PC-9 (cell line): ENCODE results near the gene EQTN. TPM values are rescaled to one million over a fixed set of nuclear protein-coding genes. Genes with fewer than 3 reads are reported as not detected.

Experiments
- BruUV-seq: library from RNA; stranded (reverse); fragments of 400-500 nt; replicated peaks from 2 replicates; lab custom pipeline; 2021; lab: Mats Ljungman, UMichigan
- CTCF ChIA-PET: fragments of 300-600 bp; sonication (Branson Sonifier 250); formaldehyde crosslinking; loops from one replicate; lab custom pipeline; 2022; ENCODE audit warnings: antibody characterized with exemption; lab: Charles Lee
- POLR2A ChIA-PET: fragments of 300-600 bp; sonication (Branson Sonifier 250); formaldehyde crosslinking; loops from one replicate; lab custom pipeline; 2022; ENCODE audit warnings: antibody characterized with exemption; ENCODE audit not compliant: unreplicated experiment; lab: Charles Lee
- DNase-seq, 2 experiments: peaks; one replicate each; pipeline versions ENCODE4 v3.0.0 to v3.0.0-alpha.2; 2015 to 2022; ENCODE audit warnings: mixed read lengths in 1 of 2
- H2AFZ ChIP-seq: fragments of 200-600 bp; sonication (generic); 2 replicates; pipeline ENCODE4 v1.8.1; 2017; ENCODE audit warnings: antibody characterized with exemption
- H3F3A ChIP-seq: fragments of 200-600 bp; sonication (generic); 2 replicates; pipeline ENCODE4 v1.8.1; 2017; ENCODE audit warnings: antibody characterized with exemption, mild to moderate bottlenecking, low read depth; ENCODE audit not compliant: insufficient read depth
- H3K27ac ChIP-seq: fragments of 200-600 bp; sonication (generic); 2 replicates; pipeline ENCODE4 v1.6.1; 2016; ENCODE audit warnings: mixed run types
- H3K27me3 ChIP-seq: fragments of 200-600 bp; sonication (generic); 2 replicates; pipeline ENCODE4 v1.6.1; 2016; ENCODE audit warnings: low read depth, mixed run types; ENCODE audit not compliant: insufficient read depth
- H3K36me3 ChIP-seq: fragments of 200-600 bp; sonication (generic); 2 replicates; pipeline ENCODE4 v1.6.1; 2016; ENCODE audit warnings: low read depth, mixed run types
- H3K4me1 ChIP-seq: fragments of 200-600 bp; sonication (generic); replicated peaks from 2 replicates; pipeline ENCODE4 v1.6.1; 2016; ENCODE audit warnings: mixed run types; ENCODE audit not compliant: insufficient read depth
- H3K4me2 ChIP-seq: fragments of 200-600 bp; sonication (generic); 2 replicates; pipeline ENCODE4 v1.6.1; 2017; ENCODE audit warnings: mixed run types
- H3K4me3 ChIP-seq: fragments of 200-600 bp; sonication (generic); 2 replicates; pipeline ENCODE4 v1.6.1; 2016; ENCODE audit warnings: mixed run types
- H3K79me2 ChIP-seq: fragments of 200-600 bp; sonication (generic); 2 replicates; pipeline ENCODE4 v1.6.1; 2017; ENCODE audit warnings: low read depth, mixed run types
- H3K9me2 ChIP-seq: fragments of 200-600 bp; sonication (generic); 2 replicates; pipeline ENCODE4 v1.8.1; 2017; ENCODE audit warnings: mild to moderate bottlenecking; ENCODE audit not compliant: insufficient read depth
- H3K9me3 ChIP-seq: fragments of 200-600 bp; sonication (generic); 2 replicates; pipeline ENCODE4 v1.8.1; 2016; ENCODE audit warnings: low read depth; ENCODE audit not compliant: insufficient read depth
- H4K20me1 ChIP-seq: fragments of 200-600 bp; sonication (generic); 2 replicates; pipeline ENCODE4 v1.8.1; 2017; ENCODE audit not compliant: insufficient read depth
- EZH2 ChIP-seq: fragments of 200-600 bp; sonication (generic); IDR thresholded peaks from 2 replicates; pipeline ENCODE4 v1.8.0; 2017; ENCODE audit warnings: antibody characterized with exemption, low read depth
- intact Hi-C: fragments of 100-400 bp; cut with micrococcal nuclease; formaldehyde crosslinking; loops from one replicate; pipeline ENCODE4 v1.10.0; 2022; ENCODE audit not compliant: unreplicated experiment
- total RNA-seq: library from RNA; stranded (reverse); gene quantifications from 2 replicates; pipeline ENCODE4 v1.2.3, GENCODE V29; 2021
- TF ChIP-seq, protein P1 (sequence below): fragments of 200-600 bp; sonication (generic); conservative IDR thresholded peaks from 2 replicates; pipeline ENCODE4 v1.6.1; 2017; ENCODE audit warnings: mixed run types, antibody characterized with exemption, mild to moderate bottlenecking, moderate library complexity

Gene EQTN
- total RNA-seq, 1 experiment from 2014 or later = not detected

DNA sequence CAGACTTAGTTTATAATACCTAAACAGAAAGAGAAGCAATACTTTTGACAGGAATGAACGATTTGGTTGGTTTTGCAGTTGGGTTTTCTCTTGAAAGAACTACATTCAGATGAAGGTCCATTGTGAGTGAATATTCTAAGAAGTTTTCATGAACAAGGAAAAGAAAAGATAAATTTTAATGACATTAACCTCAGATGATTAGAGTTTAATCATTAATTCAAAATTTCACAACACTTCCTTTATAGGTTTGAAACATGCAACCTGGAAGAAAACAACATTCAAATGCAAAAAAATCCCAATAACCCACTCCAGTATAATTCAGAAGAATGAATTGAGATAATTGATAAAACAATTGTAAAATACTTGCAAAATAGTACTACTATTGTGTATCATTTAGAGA is 23.8 kb downstream of the EQTN start:
- intact Hi-C loops = no loop called here
- no peak overlapping the region for H3K4me2 ChIP-seq
- TF ChIP-seq, protein P1, sequence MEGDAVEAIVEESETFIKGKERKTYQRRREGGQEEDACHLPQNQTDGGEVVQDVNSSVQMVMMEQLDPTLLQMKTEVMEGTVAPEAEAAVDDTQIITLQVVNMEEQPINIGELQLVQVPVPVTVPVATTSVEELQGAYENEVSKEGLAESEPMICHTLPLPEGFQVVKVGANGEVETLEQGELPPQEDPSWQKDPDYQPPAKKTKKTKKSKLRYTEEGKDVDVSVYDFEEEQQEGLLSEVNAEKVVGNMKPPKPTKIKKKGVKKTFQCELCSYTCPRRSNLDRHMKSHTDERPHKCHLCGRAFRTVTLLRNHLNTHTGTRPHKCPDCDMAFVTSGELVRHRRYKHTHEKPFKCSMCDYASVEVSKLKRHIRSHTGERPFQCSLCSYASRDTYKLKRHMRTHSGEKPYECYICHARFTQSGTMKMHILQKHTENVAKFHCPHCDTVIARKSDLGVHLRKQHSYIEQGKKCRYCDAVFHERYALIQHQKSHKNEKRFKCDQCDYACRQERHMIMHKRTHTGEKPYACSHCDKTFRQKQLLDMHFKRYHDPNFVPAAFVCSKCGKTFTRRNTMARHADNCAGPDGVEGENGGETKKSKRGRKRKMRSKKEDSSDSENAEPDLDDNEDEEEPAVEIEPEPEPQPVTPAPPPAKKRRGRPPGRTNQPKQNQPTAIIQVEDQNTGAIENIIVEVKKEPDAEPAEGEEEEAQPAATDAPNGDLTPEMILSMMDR = no peak
- TF ChIP-seq EZH2 = no peak
- no peaks in the 10 kb centered on the region for H3K4me1 ChIP-seq
- H3K36me3 ChIP-seq = no peaks in the 10 kb centered on the region
- H3K9me2 ChIP-seq = no peaks in the 10 kb centered on the region
- H3K79me2 ChIP-seq = no peaks in the 10 kb centered on the region
- POLR2A ChIA-PET = no interaction called here
- H4K20me1 ChIP-seq = no peaks in the 10 kb centered on the region
- no peaks in the 10 kb centered on the region for H3K27me3 ChIP-seq
- CTCF ChIA-PET = interaction anchor here (0.6 kb wide), 1 partner anchor 344 kb away, joined by 3 read pairs; no protein-coding TSS in a partner anchor
- no peak overlapping the region for H2AFZ ChIP-seq
- H3K9me3 ChIP-seq = no peaks in the 10 kb centered on the region
- DNase-seq = no peak
- H3K4me3 ChIP-seq = no peak overlapping the region
- H3F3A ChIP-seq = no peaks in the 10 kb centered on the region
- no TSS peak for BruUV-seq
- H3K27ac ChIP-seq = no peak overlapping the region

DNA sequence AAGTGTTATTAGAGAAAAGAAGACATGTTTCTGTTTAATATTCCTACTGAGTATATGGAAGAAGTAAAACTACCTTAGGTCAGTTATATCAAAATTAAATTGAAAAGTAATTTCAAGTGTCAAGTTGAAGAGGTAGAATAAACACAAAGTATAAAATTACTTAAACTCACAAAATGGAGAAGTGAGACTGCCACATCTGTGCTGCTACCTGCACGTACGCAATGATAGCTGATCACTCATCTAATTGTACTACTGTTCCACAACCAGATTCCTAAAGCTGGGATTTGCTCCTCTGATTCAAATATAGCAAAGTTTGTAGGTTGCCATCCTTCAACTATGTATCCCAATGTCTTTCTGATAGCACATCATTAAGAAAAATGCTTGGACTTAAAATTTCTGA is 24.8 kb downstream of the EQTN start:
- Histone ChIP-seq H3K79me2 (no peaks in the 10 kb centered on the region), H3K4me3 (no peak overlapping the region), H3K4me1 (no peaks in the 10 kb centered on the region), H3F3A (no peaks in the 10 kb centered on the region), H3K27ac (no peak overlapping the region), H3K36me3 (no peaks in the 10 kb centered on the region), H4K20me1 (no peaks in the 10 kb centered on the region), H3K27me3 (no peaks in the 10 kb centered on the region), H3K4me2 (no peak overlapping the region), H2AFZ (no peak overlapping the region), H3K9me3 (no peaks in the 10 kb centered on the region), H3K9me2 (no peaks in the 10 kb centered on the region)
- intact Hi-C loops = no loop called here
- no peak for DNase-seq
- BruUV-seq = no TSS peak
- ChIA-PET POLR2A (no interaction called here), CTCF (no interaction called here)
- TF ChIP-seq, protein P1 = no peak
- TF ChIP-seq EZH2 = no peak

DNA sequence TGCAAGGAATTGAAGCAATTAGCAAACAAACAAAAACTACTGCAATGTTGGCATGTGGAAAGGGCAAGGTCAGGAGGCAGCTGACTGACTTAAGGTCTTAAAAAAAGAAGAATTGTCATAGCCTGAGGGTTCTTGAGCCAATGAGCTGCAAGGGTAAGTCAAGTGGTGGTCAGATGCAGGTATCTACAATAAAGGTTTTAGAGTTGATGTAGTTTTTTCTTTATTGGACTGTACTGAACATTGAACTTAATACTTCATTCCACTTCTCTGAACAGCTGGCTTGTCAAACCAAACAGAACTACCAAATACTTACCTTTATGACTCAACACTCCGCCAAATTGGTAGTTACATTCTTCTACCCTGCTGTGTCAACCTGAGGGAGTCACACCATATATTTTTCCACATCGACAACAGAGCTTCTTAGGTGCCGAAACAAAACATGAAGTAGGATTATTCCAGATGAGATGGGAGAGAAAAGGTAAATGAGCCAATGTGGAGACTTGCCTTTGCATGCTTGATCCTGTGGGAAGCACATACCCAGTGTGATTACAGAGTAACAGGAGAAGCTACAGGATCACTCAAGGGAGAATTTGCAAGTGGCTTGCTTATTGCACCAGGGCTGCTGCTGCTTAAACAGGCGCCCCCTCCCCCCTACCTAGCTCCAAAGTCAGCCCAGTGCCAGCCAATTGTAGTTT is 35.3 kb downstream of the EQTN start:
- Histone ChIP-seq H3F3A (peaks cover 15% of the 10 kb centered on the region; the same call in 1 of the 2 replicates), H3K27ac (no peak overlapping the region), H3K4me1 (peaks cover 18% of the 10 kb centered on the region; the same call in 1 of the 2 replicates), H3K36me3 (no peaks in the 10 kb centered on the region), H3K4me3 (no peak overlapping the region), H3K27me3 (no peaks in the 10 kb centered on the region), H3K9me2 (no peaks in the 10 kb centered on the region), H3K79me2 (no peaks in the 10 kb centered on the region), H4K20me1 (no peaks in the 10 kb centered on the region), H3K9me3 (no peaks in the 10 kb centered on the region), H2AFZ (no peak overlapping the region), H3K4me2 (peak overlapping the region; percentile 59)
- intact Hi-C loops = no loop called here
- ChIA-PET CTCF (no interaction called here), POLR2A (no interaction called here)
- peak in 1 of 2 experiments; percentile 72 for DNase-seq
- BruUV-seq = no TSS peak
- no peak for TF ChIP-seq EZH2
- TF ChIP-seq, protein P1 = no peak
